Osteocyte (in vitro differentiated cells): ENCODE measurements around the gene CMIP. TPM values are rescaled to one million over a fixed set of nuclear protein-coding genes. Genes with fewer than 3 reads are reported as not detected.

ENCODE experiments used
- DNase-seq: peaks from one replicate; pipeline ENCODE4 v3.0.0; 2021; ENCODE audit warnings: mixed read lengths; ENCODE audit not compliant: unreplicated experiment; ENCODE audit errors: extremely low spot score
- H3K27ac Mint-ChIP-seq: one replicate; pipeline ENCODE4 v1.8.0; 2021; ENCODE audit warnings: mild to moderate bottlenecking, mixed read lengths; ENCODE audit not compliant: unreplicated experiment
- H3K27me3 Mint-ChIP-seq: one replicate; pipeline ENCODE4 v1.8.0; 2021; ENCODE audit warnings: mixed read lengths; ENCODE audit not compliant: unreplicated experiment
- H3K36me3 Mint-ChIP-seq: one replicate; pipeline ENCODE4 v1.8.0; 2021; ENCODE audit warnings: mixed read lengths; ENCODE audit not compliant: unreplicated experiment
- H3K4me1 Mint-ChIP-seq: one replicate; pipeline ENCODE4 v1.8.0; 2021; ENCODE audit warnings: mixed read lengths; ENCODE audit not compliant: unreplicated experiment
- H3K4me3 Mint-ChIP-seq: one replicate; pipeline ENCODE4 v1.8.0; 2021; ENCODE audit warnings: mild to moderate bottlenecking, moderate library complexity, mixed read lengths; ENCODE audit not compliant: unreplicated experiment
- H3K9me3 Mint-ChIP-seq: one replicate; pipeline ENCODE4 v1.8.0; 2021; ENCODE audit warnings: mixed read lengths; ENCODE audit not compliant: unreplicated experiment
- CTCF ChIP-seq: fragments of 200-600 bp; sonication (generic); IDR thresholded peaks from 2 replicates; pipeline ENCODE4 v1.5.0; 2021; ENCODE audit warnings: antibody characterized with exemption, mild to moderate bottlenecking, moderate library complexity
- total RNA-seq: library from RNA; stranded (reverse); gene quantifications from 2 replicates; pipeline ENCODE4 v1.2.1, GENCODE V29; 2021

The CMIP gene
- total RNA-seq, 1 donor from 2014 or later: 38.0 TPM

GRCh38 chr16:81450783-81451491 lies 6.3 kb downstream of the CMIP start:
- Mint-ChIP-seq H3K27ac (no peak overlapping the region), H3K4me1 (peaks cover 38% of the 10 kb centered on the region), H3K36me3 (no peaks in the 10 kb centered on the region), H3K4me3 (no peak overlapping the region), H3K9me3 (no peaks in the 10 kb centered on the region), H3K27me3 (no peaks in the 10 kb centered on the region)
- TF ChIP-seq CTCF: no peak
- DNase-seq: no peak

DNA sequence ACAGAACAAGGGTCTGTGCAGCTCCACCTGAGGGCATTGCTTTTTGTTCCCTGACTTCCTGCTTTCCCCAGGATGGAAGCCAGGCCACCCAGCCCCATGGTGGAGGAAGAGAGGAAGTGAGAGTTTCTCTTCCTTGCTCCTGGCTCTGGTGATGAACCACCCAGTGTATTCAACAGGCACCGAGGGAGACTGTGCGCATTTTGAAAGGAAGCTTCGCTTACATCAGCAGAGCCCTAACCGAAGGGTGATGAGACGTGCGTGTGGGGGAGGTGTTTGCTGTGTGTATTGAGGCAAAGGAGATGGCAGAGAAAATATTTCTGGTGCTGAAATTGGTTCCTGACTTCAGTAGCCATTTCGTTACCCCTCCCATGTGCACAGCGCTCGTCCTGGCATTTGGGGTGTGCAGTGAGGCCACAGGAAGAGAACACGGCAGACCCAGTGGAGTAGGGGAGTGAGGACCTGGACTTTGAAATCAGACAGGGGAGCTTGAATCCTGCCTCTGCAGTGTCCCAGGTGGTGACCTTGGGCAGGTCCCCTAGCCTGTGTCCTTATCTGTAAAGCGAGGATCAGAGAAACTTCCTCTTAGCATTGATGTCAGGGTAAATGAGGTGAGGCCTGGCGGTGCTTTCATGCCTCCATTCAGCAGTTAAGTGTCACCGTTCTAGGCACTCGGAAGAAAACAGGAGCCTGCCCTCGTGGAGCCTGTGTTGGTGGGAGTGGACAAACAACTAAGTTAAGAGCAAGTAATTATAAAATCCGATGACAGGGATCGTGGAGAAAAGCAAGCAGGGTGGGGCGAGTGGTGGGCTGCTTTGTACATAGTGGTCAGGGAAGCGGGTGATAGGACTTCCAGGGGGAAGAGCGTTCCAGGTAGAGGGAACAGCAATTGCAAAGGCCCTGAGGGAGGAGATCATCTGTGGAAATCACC lies 7.4 kb downstream of the CMIP start:
- H3K27me3 Mint-ChIP-seq: no peaks in the 10 kb centered on the region
- peaks cover 32% of the 10 kb centered on the region for H3K4me1 Mint-ChIP-seq
- TF ChIP-seq CTCF: no peak
- no peak overlapping the region for H3K4me3 Mint-ChIP-seq
- no peaks in the 10 kb centered on the region for H3K9me3 Mint-ChIP-seq
- no peak overlapping the region for H3K27ac Mint-ChIP-seq
- H3K36me3 Mint-ChIP-seq: no peaks in the 10 kb centered on the region
- DNase-seq: no peak

- TF ChIP-seq CTCF: no peak
- peaks cover 33% of the 10 kb centered on the region for H3K4me1 Mint-ChIP-seq
- H3K27ac Mint-ChIP-seq: no peak overlapping the region
- no peak for DNase-seq
- no peak overlapping the region for H3K4me3 Mint-ChIP-seq
- peaks cover 3% of the 10 kb centered on the region for H3K36me3 Mint-ChIP-seq
- no peaks in the 10 kb centered on the region for H3K27me3 Mint-ChIP-seq
- H3K9me3 Mint-ChIP-seq: no peaks in the 10 kb centered on the region
Measured at GRCh38 chr16:81453091-81453728, 8.6 kb downstream of the CMIP start.

DNA sequence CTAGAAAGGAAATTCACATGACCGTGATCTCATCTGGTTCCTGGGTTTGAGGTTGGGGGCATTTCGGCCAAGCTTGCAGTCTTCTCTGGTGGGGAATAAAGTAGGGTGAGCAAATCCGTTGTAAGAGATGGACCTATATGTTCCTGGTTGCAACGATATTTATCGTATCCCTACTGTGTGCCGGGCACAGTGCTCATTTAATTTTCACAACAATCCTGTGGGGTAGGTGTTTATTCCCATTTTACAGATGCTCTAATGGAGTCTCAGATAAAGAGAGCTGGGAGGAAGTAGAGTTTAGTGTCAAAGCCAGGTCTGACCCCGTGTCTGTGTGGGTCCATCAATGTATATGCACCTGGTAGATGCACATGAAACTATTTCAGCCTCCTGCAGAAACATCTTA lies 9.4 kb downstream of the CMIP start:
- H3K9me3 Mint-ChIP-seq: no peaks in the 10 kb centered on the region
- TF ChIP-seq CTCF: no peak
- H3K27me3 Mint-ChIP-seq: no peaks in the 10 kb centered on the region
- H3K4me1 Mint-ChIP-seq: peaks cover 31% of the 10 kb centered on the region
- H3K4me3 Mint-ChIP-seq: no peak overlapping the region
- peaks cover 3% of the 10 kb centered on the region for H3K36me3 Mint-ChIP-seq
- H3K27ac Mint-ChIP-seq: no peak overlapping the region
- DNase-seq: no peak

DNA sequence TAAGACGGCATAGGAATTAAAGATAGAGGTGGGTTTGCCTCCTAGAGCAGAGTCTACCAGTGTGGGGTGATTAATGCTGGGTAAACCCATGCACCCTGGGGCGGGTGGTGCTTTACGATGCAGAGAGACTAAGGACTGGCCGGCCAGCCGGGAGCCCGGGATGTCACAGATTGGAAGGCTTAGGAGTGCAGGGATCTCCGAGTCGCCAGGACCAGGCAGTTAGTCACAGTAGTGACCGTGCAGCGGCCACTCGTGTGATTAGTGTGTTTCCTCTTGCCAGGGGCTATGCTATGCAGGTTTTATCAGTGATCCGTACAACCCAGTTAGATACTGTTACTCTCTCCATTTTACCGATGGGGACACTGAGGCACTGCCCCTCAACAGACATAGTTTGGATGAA lies 10.4 kb downstream of the CMIP start:
- TF ChIP-seq CTCF: no peak
- Mint-ChIP-seq H3K36me3 (peaks cover 3% of the 10 kb centered on the region), H3K4me3 (no peak overlapping the region), H3K27me3 (no peaks in the 10 kb centered on the region), H3K4me1 (peaks cover 28% of the 10 kb centered on the region), H3K27ac (no peak overlapping the region), H3K9me3 (no peaks in the 10 kb centered on the region)
- DNase-seq: no peak
